SK-N-SH treated with all-trans-retinoic acid at 6 μM for 48 hours (cell line): Measurements from ENCODE around the gene RNF43.

Experiments used
- ATAC-seq: fragments of 200-7000 bp; cut with Tn5 transposase; 3 replicates; pipeline ENCODE4 v1.9.1; 2020; ENCODE audit warnings: mild to moderate bottlenecking, moderate library complexity
- BACH2 ChIP-seq: fragments of 250-450 bp; sonication (Bioruptor Pico); IDR thresholded peaks from 2 replicates; pipeline ENCODE4 v1.9.0; 2021; ENCODE audit warnings: mild to moderate bottlenecking, borderline replicate concordance
- CREB5 ChIP-seq: fragments of 250-450 bp; sonication (Bioruptor Pico); IDR thresholded peaks from 2 replicates; pipeline ENCODE4 v1.5.1; 2020; ENCODE audit warnings: low read depth, mild to moderate bottlenecking, moderate library complexity
- CSDC2 ChIP-seq: fragments of 250-450 bp; sonication (Bioruptor Pico); IDR thresholded peaks from 2 replicates; pipeline ENCODE4 v1.5.0; 2020; ENCODE audit warnings: mild to moderate bottlenecking, moderate library complexity
- CSRNP3 ChIP-seq: fragments of 250-450 bp; sonication (Bioruptor Pico); IDR thresholded peaks from 2 replicates; pipeline ENCODE4 v1.5.1; 2021; ENCODE audit warnings: mild to moderate bottlenecking, moderate library complexity
- ESRRG ChIP-seq: fragments of 250-450 bp; sonication (Bioruptor Pico); IDR thresholded peaks from 2 replicates; pipeline ENCODE4 v1.6.1; 2021; ENCODE audit warnings: mild to moderate bottlenecking
- GLIS3 ChIP-seq: fragments of 250-450 bp; sonication (Bioruptor Pico); IDR thresholded peaks from 2 replicates; pipeline ENCODE4 v1.5.0; 2020; ENCODE audit warnings: mild to moderate bottlenecking, moderate library complexity
- ISL1 ChIP-seq: fragments of 250-450 bp; sonication (Bioruptor Pico); IDR thresholded peaks from 2 replicates; pipeline ENCODE4 v2.1.2; 2022; ENCODE audit warnings: mild to moderate bottlenecking, moderate library complexity
- OSR1 ChIP-seq: fragments of 250-450 bp; sonication (Bioruptor Pico); IDR thresholded peaks from 2 replicates; pipeline ENCODE4 v1.8.0; 2022; ENCODE audit warnings: moderate library complexity, mild to moderate bottlenecking, inconsistent platforms
- PATZ1 ChIP-seq: fragments of 250-450 bp; sonication (Bioruptor Pico); IDR thresholded peaks from 2 replicates; pipeline ENCODE4 v1.8.0; 2020; ENCODE audit warnings: mild to moderate bottlenecking, moderate library complexity, borderline replicate concordance
- PPARA ChIP-seq: fragments of 250-450 bp; sonication (Bioruptor Pico); IDR thresholded peaks from 2 replicates; pipeline ENCODE4 v1.5.0; 2020; ENCODE audit warnings: mild to moderate bottlenecking, borderline replicate concordance
- SNAI2 ChIP-seq: fragments of 250-450 bp; sonication (Bioruptor Pico); IDR thresholded peaks from 2 replicates; pipeline ENCODE4 v1.5.0; 2020; ENCODE audit warnings: mild to moderate bottlenecking, moderate library complexity
- TOX ChIP-seq: fragments of 250-450 bp; sonication (Bioruptor Pico); IDR thresholded peaks from 2 replicates; pipeline ENCODE4 v1.8.0; 2021; ENCODE audit warnings: mild to moderate bottlenecking, moderate library complexity, borderline replicate concordance
- ZC3H10 ChIP-seq: fragments of 250-450 bp; sonication (Bioruptor Pico); IDR thresholded peaks from 2 replicates; pipeline ENCODE4 v1.5.1; 2021; ENCODE audit warnings: mild to moderate bottlenecking, moderate library complexity
- ZFP3 ChIP-seq: fragments of 250-450 bp; sonication (Bioruptor Pico); IDR thresholded peaks from 2 replicates; pipeline ENCODE4 v1.5.0; 2020; ENCODE audit warnings: mild to moderate bottlenecking, moderate library complexity
- ZFP30 ChIP-seq: fragments of 450-650 bp; formaldehyde crosslinking; IDR thresholded peaks from 2 replicates; pipeline ENCODE4 v1.5.0; 2022; ENCODE audit warnings: mild to moderate bottlenecking, moderate library complexity
- ZNF565 ChIP-seq: fragments of 450-650 bp; formaldehyde crosslinking; conservative IDR thresholded peaks from 2 replicates; pipeline ENCODE4 v1.5.0; 2020; ENCODE audit warnings: low read depth, mild to moderate bottlenecking, moderate library complexity
- ZNF70 ChIP-seq: fragments of 450-650 bp; formaldehyde crosslinking; IDR thresholded peaks from 2 replicates; pipeline ENCODE4 v1.5.0; 2020; ENCODE audit warnings: mild to moderate bottlenecking, moderate library complexity
- ZNF8 ChIP-seq: fragments of 450-650 bp; formaldehyde crosslinking; IDR thresholded peaks from 2 replicates; pipeline ENCODE4 v1.5.0; 2020; ENCODE audit warnings: mild to moderate bottlenecking, moderate library complexity
- TF ChIP-seq, protein P1 (sequence below): fragments of 250-450 bp; sonication (Bioruptor Pico); IDR thresholded peaks from 2 replicates; pipeline ENCODE4 v1.5.0; 2020; ENCODE audit warnings: mild to moderate bottlenecking, moderate library complexity
- TF ChIP-seq, protein P2 (sequence below): fragments of 250-450 bp; sonication (Bioruptor Pico); IDR thresholded peaks from 2 replicates; pipeline ENCODE4 v1.8.0; 2021; ENCODE audit warnings: low read depth, mild to moderate bottlenecking, moderate library complexity, borderline replicate concordance

The RNF43 gene

GRCh38 chr17:58413684-58414083 is 3.6 kb downstream of the RNF43 start:
- ATAC-seq = no peak
- TF ChIP-seq SNAI2 (no peak), ZNF70 (CRISPR knock-in tag) (no peak), PPARA (CRISPR knock-in tag) (no peak), GLIS3 (CRISPR knock-in tag) (no peak), BACH2 (no peak), ESRRG (CRISPR knock-in tag) (no peak)

- TF ChIP-seq PATZ1 (CRISPR knock-in tag) (no peak), BACH2 (no peak), CREB5 (CRISPR knock-in tag) (no peak), GLIS3 (CRISPR knock-in tag) (no peak), ZFP3 (no peak), ZNF8 (CRISPR knock-in tag) (no peak), OSR1 (CRISPR knock-in tag) (no peak), TOX (CRISPR knock-in tag) (no peak), ISL1 (CRISPR knock-in tag) (no peak), ESRRG (CRISPR knock-in tag) (no peak), ZNF565 (CRISPR knock-in tag) (no peak), ZC3H10 (CRISPR knock-in tag) (no peak), CSDC2 (CRISPR knock-in tag) (no peak), ZNF70 (CRISPR knock-in tag) (no peak), ZFP30 (CRISPR knock-in tag) (no peak)
- TF ChIP-seq, protein P1, sequence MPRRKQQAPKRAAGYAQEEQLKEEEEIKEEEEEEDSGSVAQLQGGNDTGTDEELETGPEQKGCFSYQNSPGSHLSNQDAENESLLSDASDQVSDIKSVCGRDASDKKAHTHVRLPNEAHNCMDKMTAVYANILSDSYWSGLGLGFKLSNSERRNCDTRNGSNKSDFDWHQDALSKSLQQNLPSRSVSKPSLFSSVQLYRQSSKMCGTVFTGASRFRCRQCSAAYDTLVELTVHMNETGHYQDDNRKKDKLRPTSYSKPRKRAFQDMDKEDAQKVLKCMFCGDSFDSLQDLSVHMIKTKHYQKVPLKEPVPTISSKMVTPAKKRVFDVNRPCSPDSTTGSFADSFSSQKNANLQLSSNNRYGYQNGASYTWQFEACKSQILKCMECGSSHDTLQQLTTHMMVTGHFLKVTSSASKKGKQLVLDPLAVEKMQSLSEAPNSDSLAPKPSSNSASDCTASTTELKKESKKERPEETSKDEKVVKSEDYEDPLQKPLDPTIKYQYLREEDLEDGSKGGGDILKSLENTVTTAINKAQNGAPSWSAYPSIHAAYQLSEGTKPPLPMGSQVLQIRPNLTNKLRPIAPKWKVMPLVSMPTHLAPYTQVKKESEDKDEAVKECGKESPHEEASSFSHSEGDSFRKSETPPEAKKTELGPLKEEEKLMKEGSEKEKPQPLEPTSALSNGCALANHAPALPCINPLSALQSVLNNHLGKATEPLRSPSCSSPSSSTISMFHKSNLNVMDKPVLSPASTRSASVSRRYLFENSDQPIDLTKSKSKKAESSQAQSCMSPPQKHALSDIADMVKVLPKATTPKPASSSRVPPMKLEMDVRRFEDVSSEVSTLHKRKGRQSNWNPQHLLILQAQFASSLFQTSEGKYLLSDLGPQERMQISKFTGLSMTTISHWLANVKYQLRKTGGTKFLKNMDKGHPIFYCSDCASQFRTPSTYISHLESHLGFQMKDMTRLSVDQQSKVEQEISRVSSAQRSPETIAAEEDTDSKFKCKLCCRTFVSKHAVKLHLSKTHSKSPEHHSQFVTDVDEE (CRISPR knock-in tag) = no peak
- TF ChIP-seq, protein P2, sequence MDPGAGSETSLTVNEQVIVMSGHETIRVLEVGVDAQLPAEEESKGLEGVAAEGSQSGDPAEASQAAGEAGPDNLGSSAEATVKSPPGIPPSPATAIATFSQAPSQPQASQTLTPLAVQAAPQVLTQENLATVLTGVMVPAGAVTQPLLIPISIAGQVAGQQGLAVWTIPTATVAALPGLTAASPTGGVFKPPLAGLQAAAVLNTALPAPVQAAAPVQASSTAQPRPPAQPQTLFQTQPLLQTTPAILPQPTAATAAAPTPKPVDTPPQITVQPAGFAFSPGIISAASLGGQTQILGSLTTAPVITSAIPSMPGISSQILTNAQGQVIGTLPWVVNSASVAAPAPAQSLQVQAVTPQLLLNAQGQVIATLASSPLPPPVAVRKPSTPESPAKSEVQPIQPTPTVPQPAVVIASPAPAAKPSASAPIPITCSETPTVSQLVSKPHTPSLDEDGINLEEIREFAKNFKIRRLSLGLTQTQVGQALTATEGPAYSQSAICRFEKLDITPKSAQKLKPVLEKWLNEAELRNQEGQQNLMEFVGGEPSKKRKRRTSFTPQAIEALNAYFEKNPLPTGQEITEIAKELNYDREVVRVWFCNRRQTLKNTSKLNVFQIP (CRISPR knock-in tag) = no peak
- ATAC-seq = no peak
These were observed 4.3 kb downstream of the RNF43 start for GRCh38 chr17:58412961-58413586.

- no peak for ATAC-seq
- no peak for TF ChIP-seq TOX (CRISPR knock-in tag)
- TF ChIP-seq GLIS3 (CRISPR knock-in tag) = no peak
- TF ChIP-seq, all 23 proteins: peak for 0
These were observed 5.2 kb downstream of the RNF43 start for GRCh38 chr17:58412064-58412703.

DNA sequence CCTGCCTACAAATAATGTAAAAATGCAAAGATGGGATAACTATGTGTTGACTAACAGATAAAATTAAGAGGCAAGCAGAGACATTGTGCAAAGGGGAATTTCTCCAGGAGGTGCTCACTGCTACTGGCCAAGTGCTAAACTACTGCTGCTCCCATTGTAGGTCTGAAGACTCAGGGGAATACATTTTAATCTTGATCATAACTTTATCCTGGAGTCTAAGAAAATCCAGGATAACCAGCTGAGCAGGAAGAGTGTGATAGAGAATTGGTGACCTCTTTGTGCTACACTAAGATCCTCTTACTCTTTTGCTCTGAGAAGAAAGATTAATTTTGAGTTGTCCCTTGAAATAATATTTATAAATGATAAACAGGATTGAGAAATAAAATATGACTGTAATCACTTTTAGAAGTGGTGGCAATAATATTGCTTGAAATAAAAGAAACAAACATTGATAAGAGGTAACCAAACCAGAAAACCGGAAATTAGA is 5.9 kb downstream of the RNF43 start:
- no peak for ATAC-seq
- TF ChIP-seq, protein P2 (CRISPR knock-in tag) = no peak
- no peak for TF ChIP-seq PPARA (CRISPR knock-in tag)
- TF ChIP-seq TOX (CRISPR knock-in tag) = no peak
- no peak for TF ChIP-seq CSDC2 (CRISPR knock-in tag)
- TF ChIP-seq, protein P1 (CRISPR knock-in tag) = no peak
- no peak for TF ChIP-seq ZFP30 (CRISPR knock-in tag)
- no peak for TF ChIP-seq ZC3H10 (CRISPR knock-in tag)
- no peak for TF ChIP-seq ESRRG (CRISPR knock-in tag)
- TF ChIP-seq ZNF8 (CRISPR knock-in tag) = no peak
- TF ChIP-seq OSR1 (CRISPR knock-in tag) = no peak
- no peak for TF ChIP-seq ISL1 (CRISPR knock-in tag)
- TF ChIP-seq CSRNP3 (CRISPR knock-in tag) = no peak
